Keratinocyte (primary cell): ENCODE measurements around the gene MEIS2. TPM values are rescaled to one million over a fixed set of nuclear protein-coding genes. Genes with fewer than 3 reads are reported as not detected.

ENCODE experiments used
- DNase-seq: peaks from one replicate; pipeline ENCODE4 v3.0.0-alpha.2; 2011; ENCODE audit warnings: low read depth, missing footprints, low spot score
- FAIRE-seq: peaks from 2 replicates; lab custom pipeline; 2011; peaks lifted over from hg19 to GRCh38; lab: Jason Lieb, UNC
- H2AFZ ChIP-seq: 2 replicates; pipeline ENCODE4 v1.6.0; 2012; ENCODE audit warnings: low read length, control low read depth, inconsistent platforms; ENCODE audit not compliant: control insufficient read depth
- H3K27ac ChIP-seq: 2 replicates; pipeline ENCODE4 v1.5.1; 2011; ENCODE audit warnings: low read length; ENCODE audit not compliant: control insufficient read depth, insufficient read depth
- H3K27me3 ChIP-seq: 3 replicates; pipeline ENCODE4 v1.6.0; 2011; ENCODE audit warnings: low read length; ENCODE audit not compliant: control insufficient read depth, insufficient read depth; ENCODE audit errors: extremely low read depth
- H3K36me3 ChIP-seq, 2 experiments: 2 replicates in 1 of 2; 3 replicates in 1 of 2; pipeline ENCODE4 v1.5.1; 2011; ENCODE audit warnings: low read length in 2 of 2, mild to moderate bottlenecking in 1 of 2; ENCODE audit not compliant: control insufficient read depth in 2 of 2, insufficient read depth in 2 of 2; ENCODE audit errors: extremely low read depth in 1 of 2
- H3K4me1 ChIP-seq: 3 replicates; pipeline ENCODE4 v1.5.1; 2011; ENCODE audit warnings: low read length; ENCODE audit not compliant: control insufficient read depth, insufficient read depth; ENCODE audit errors: extremely low read depth
- H3K4me2 ChIP-seq: 3 replicates; pipeline ENCODE4 v1.6.0; 2011; ENCODE audit warnings: low read depth, low read length; ENCODE audit not compliant: control insufficient read depth, insufficient read depth; ENCODE audit errors: extremely low read depth
- H3K4me3 ChIP-seq, 3 experiments: fragments of 200-600 bp in 1 of 3; sonication (generic) in 1 of 3; 2 replicates in 2 of 3; 3 replicates in 1 of 3; pipeline ENCODE4 v1.5.1; 2011 to 2016; ENCODE audit warnings: low read length in 3 of 3, mild to moderate bottlenecking in 3 of 3, control low read depth in 2 of 3, inconsistent platforms in 1 of 3, low read depth in 1 of 3, mixed read lengths in 1 of 3, mixed run types in 1 of 3, moderate library complexity in 1 of 3; ENCODE audit not compliant: control insufficient read depth in 2 of 3, insufficient read depth in 2 of 3; ENCODE audit errors: extremely low read depth in 1 of 3
- H3K79me2 ChIP-seq: 2 replicates; pipeline ENCODE4 v1.6.0; 2012; ENCODE audit warnings: low read length; ENCODE audit not compliant: control insufficient read depth, insufficient read depth
- H3K9ac ChIP-seq: 3 replicates; pipeline ENCODE4 v1.6.0; 2011; ENCODE audit warnings: low read length; ENCODE audit not compliant: control insufficient read depth, insufficient read depth; ENCODE audit errors: extremely low read depth
- H3K9me1 ChIP-seq: 3 replicates; pipeline ENCODE4 v1.6.0; 2011; ENCODE audit warnings: low read length; ENCODE audit not compliant: control insufficient read depth, insufficient read depth; ENCODE audit errors: extremely low read depth
- H3K9me3 ChIP-seq: 2 replicates; pipeline ENCODE4 v1.5.1; 2012; ENCODE audit warnings: low read depth, low read length; ENCODE audit not compliant: control insufficient read depth
- H4K20me1 ChIP-seq: 3 replicates; pipeline ENCODE4 v1.6.0; 2011; ENCODE audit warnings: low read length; ENCODE audit not compliant: control insufficient read depth, insufficient read depth; ENCODE audit errors: extremely low read depth
- CTCF ChIP-seq, 3 experiments: IDR thresholded peaks in 1 of 3; conservative IDR thresholded peaks in 1 of 3; optimal IDR thresholded peaks in 1 of 3; 2 replicates in 2 of 3; 3 replicates in 1 of 3; pipeline versions ENCODE3 to v1.5.1; 2011; ENCODE audit warnings: low read length in 3 of 3, mild to moderate bottlenecking in 3 of 3, moderate library complexity in 2 of 3, control low read depth in 1 of 3, inconsistent platforms in 1 of 3; ENCODE audit not compliant: insufficient read depth in 2 of 3; ENCODE audit errors: extremely low read depth in 1 of 3
- EZH2 ChIP-seq: IDR thresholded peaks from one replicate; pipeline ENCODE4 v1.6.1; 2012; ENCODE audit warnings: inconsistent platforms, mild to moderate bottlenecking, low read length, moderate library complexity
- dilution Hi-C: fragments of 300-500 bp; cut with MboI; formaldehyde crosslinking; loops from one replicate; pipeline ENCODE4 v1.7.0; 2020; ENCODE audit warnings: low sequenced_read_pairs; ENCODE audit not compliant: extremely low pct_ligation_motif_present
- polyA plus RNA-seq, 5 experiments: library from polyadenylated mRNA; depleted of rRNA in 3 of 5; stranded (reverse) in 3 of 5; stranded (forward) in 1 of 5; unstranded in 1 of 5; fragments of >200 nt; gene quantifications; 1 replicate in 1 of 5; 2 replicates in 3 of 5; 3 replicates in 1 of 5; pipeline versions ENCODE4 v1.2.1 to v1.2.3, GENCODE V29; 2011 to 2012; ENCODE audit warnings: missing spikeins in 2 of 5, low read depth in 1 of 5, low replicate concordance in 1 of 5

MEIS2 gene
- polyA plus RNA-seq, 1 donor (not counting 4 experiments of a cell fraction or from before 2014, with no cell fraction given), result 11.4 TPM

GRCh38 chr15:36994790-36995189 lies 105.6 kb downstream of the MEIS2 start:
- Histone ChIP-seq H2AFZ (no peak overlapping the region), H3K27ac (no peak overlapping the region), H3K9me3 (no peaks in the 10 kb centered on the region), H3K4me3 (no peak overlapping the region), H3K9ac (no peak overlapping the region), H3K4me2 (no peak overlapping the region), H3K9me1 (no peaks in the 10 kb centered on the region), H3K27me3 (no peaks in the 10 kb centered on the region), H3K4me1 (no peaks in the 10 kb centered on the region), H4K20me1 (no peaks in the 10 kb centered on the region), H3K36me3 (no peaks in the 10 kb centered on the region), H3K79me2 (no peaks in the 10 kb centered on the region)
- dilution Hi-C loops, result no loop called here
- no peak for TF ChIP-seq EZH2
- DNase-seq (no peak), FAIRE-seq (no peak)

- FAIRE-seq (no peak), DNase-seq (no peak)
- Histone ChIP-seq H3K9me3 (no peaks in the 10 kb centered on the region), H3K27me3 (no peaks in the 10 kb centered on the region), H3K4me1 (peaks cover 9% of the 10 kb centered on the region), H2AFZ (no peak overlapping the region), H3K27ac (no peak overlapping the region), H3K36me3 (no peaks in the 10 kb centered on the region), H3K4me3 (no peak overlapping the region), H3K79me2 (no peaks in the 10 kb centered on the region), H3K4me2 (no peak overlapping the region), H4K20me1 (no peaks in the 10 kb centered on the region), H3K9me1 (no peaks in the 10 kb centered on the region), H3K9ac (no peak overlapping the region)
- dilution Hi-C loops, result no loop called here
- TF ChIP-seq EZH2 (no peak), CTCF (optimal IDR thresholded peaks at IDR 0.05 in 1 of 3, IDR thresholded peaks at IDR 0.05 in 1 of 3, conservative IDR thresholded peaks at IDR 0.05 in 1 of 3; ENCODE audit: extremely low read depth in 1 of 3, insufficient read depth in 2 of 3, low read length in 3 of 3) (no peak)
Observed at GRCh38 chr15:36992454-36992853, 107.9 kb downstream of the MEIS2 start.

- Histone ChIP-seq H3K36me3 (no peaks in the 10 kb centered on the region), H3K9me1 (no peaks in the 10 kb centered on the region), H3K4me3 (no peak overlapping the region), H3K79me2 (no peaks in the 10 kb centered on the region), H3K9ac (no peak overlapping the region), H3K27me3 (no peaks in the 10 kb centered on the region), H3K4me2 (peak overlapping the region; percentile 52), H3K4me1 (peaks cover 9% of the 10 kb centered on the region), H3K9me3 (no peaks in the 10 kb centered on the region), H4K20me1 (no peaks in the 10 kb centered on the region), H2AFZ (no peak overlapping the region), H3K27ac (no peak overlapping the region)
- TF ChIP-seq CTCF (optimal IDR thresholded peaks at IDR 0.05 in 1 of 3, IDR thresholded peaks at IDR 0.05 in 1 of 3, conservative IDR thresholded peaks at IDR 0.05 in 1 of 3; ENCODE audit: extremely low read depth in 1 of 3, insufficient read depth in 2 of 3, low read length in 3 of 3) (no peak), EZH2 (no peak)
- dilution Hi-C loops, result no loop called here
- peak; percentile 61 for FAIRE-seq
- DNase-seq, result no peak
Observed at GRCh38 chr15:36988947-36989346, 111.4 kb downstream of the MEIS2 start.
